GM18507 (cell line): ENCODE data around the gene TRIO.

ENCODE experiments used
- DNase-seq: peaks from one replicate; pipeline ENCODE4 v3.0.0; 2011; ENCODE audit warnings: low read depth; ENCODE audit not compliant: insufficient read length; ENCODE audit errors: extremely low spot score
- FAIRE-seq: peaks from 2 replicates; lab custom pipeline; 2011; peaks lifted over from hg19 to GRCh38; lab: Jason Lieb, UNC

The TRIO gene

DNA sequence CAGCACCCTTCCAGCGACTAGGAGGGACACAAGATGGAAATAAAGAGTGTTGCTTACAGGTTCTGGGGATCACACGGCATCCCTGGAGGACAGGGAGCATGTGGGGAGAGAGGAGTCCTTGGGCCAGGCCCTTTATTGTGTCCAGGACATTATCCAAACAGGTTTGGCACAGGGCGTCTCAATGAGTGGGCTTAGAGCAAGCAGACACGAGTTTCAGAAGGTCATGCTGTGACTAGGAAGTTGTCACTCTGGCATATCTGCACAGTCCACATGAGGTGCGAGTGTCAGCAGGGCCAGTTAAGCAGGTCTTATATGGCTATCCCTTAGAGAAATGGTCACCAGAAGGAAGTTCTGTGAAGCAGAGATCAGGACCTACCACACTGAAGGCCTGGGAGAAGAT, 263.9 kb downstream of the TRIO start:
- FAIRE-seq = no peak
- no peak for DNase-seq

DNA sequence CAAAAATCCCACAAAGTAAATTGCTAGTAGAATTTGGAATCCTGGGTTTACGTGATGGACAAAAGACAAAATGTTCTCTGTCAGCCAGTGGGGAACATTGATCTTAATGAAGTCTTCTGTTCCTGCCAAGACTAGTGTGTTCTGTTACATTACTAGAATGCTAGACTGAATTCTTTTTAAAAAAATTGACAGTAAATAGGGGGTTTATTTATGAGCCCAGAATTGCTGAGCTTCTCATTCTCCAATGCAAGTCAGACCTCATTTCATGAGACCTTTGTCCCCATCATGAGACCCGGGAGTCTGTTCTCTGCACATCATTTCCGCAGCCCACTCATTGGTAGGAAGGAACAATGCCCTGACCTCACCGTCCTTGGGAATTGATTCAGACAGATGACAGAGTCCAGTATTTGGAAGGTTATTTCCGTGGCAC, 264.6 kb downstream of the TRIO start:
- FAIRE-seq (no peak), DNase-seq (no peak)

DNA sequence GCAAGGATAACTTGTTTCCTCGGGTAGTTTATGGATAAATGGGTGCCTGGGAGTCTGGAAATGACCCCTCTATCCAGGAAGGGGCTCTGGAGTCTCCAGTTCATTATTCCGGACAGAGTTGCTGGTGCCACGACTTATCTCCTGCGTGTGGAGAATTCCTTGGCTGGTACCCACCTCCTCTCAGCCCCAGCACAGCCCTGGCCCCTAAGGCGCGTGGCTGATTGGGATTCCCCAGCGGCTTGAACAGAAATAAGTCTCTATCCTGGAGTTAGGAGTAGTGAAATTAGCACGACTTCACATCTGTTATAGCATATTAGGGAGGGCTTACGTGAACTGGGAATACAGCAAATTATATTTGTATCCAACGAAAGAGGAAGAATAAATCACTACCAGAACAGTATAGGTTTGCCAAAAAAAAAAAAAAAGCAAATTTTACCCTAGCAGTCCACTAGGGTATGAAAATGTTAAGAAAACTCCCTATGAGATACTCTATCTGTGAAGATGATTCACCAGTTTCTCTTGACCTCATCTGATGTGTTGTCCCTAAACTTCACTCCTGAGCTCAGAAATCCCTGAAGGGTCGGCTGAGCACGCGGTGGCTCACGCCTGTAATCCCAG, 265.9 kb downstream of the TRIO start:
- no peak for FAIRE-seq
- DNase-seq = no peak

DNA sequence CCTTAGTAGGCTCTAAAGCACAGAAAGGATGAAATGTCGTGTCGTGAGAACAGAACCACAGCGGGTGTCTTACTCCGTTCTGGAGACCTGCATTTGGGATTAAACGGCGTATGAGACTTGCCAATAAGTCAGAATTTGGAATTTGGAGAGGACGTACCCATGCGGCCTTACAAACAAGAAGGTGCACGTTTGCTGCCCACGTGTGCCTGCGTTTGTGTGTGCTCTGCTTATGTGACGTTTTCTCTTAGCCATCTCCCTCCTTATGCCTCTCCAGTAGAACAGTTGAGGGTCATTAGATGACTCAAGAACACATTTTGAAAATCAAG, 266.9 kb downstream of the TRIO start:
- no peak for DNase-seq
- FAIRE-seq = no peak

DNA sequence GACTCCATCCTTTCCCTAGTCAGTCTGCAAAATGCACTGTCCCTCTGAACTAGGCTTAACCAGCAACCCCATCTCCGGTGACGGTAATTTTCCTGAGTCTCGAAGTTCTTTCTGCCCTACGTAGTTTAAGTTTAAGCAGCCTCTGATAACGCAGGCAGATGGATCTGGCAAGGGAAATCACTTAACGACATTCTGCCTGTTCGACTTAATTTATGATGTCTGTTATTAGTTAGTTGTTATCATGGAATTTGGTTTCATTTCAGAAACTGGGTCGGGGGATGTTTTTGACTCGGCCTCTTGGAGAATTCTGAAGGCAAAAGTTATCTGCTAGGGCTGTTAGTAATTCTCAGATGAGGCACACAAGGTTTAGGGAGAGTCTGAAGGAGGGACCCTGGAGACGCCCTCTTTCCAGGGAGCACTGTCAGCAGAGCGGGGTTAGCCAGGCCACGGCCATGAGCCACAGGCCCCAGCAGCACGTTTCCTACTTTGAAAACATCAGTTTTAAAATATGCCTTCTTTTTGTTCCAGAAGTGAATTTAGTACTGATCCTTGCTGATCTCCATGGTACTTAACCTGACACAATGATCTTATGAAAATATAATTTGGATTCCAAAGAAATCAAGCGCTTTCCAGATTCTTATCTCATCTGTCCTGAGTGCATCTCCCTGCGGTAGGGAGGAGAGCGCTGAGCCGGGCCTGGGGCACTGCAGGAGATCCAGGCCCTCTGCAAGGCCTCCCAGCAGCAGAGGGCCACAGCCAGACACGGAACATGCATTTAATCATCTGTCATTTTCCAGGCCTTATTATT, 267.5 kb downstream of the TRIO start:
- no peak for DNase-seq
- FAIRE-seq = no peak

DNA sequence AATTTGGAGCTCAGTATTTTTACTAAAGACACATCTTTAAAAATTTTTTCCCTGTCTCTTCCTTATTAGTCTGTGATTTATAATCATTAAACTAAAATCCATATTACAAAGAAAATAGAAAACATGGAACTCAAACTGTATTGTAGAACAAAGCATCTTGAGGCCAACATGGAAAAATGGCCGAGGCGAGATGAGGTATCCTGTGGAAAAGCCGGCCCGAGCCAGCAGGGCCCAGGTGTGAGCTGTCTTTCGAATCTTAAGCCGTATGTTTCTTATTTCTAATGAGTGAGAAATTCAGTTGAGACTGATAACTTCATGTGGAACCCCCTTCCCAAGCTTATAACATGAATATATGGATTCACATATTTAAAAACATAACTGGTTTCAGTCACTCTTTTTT, 268.1 kb downstream of the TRIO start:
- FAIRE-seq (no peak), DNase-seq (no peak)

DNA sequence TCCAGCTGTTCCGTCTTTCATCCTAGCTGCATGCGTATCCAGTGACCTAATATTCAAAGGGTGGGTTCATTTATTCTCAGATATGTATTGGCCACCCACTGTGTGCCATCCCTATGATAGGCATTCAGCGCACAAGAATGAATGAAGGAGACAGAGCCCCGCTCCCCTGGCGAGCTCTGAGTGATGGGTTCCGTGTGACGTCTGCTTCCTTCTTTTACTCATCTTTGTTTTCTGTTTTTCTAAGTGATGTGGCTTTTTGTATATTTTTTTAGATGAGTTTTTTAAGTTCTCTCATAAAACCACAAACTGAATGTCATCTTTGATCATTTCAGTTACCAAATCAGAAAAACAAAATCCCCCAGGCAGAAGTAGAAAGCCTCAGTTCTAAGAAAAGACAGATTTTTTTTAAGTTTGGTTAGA, 270.2 kb downstream of the TRIO start:
- DNase-seq (no peak), FAIRE-seq (no peak)

DNA sequence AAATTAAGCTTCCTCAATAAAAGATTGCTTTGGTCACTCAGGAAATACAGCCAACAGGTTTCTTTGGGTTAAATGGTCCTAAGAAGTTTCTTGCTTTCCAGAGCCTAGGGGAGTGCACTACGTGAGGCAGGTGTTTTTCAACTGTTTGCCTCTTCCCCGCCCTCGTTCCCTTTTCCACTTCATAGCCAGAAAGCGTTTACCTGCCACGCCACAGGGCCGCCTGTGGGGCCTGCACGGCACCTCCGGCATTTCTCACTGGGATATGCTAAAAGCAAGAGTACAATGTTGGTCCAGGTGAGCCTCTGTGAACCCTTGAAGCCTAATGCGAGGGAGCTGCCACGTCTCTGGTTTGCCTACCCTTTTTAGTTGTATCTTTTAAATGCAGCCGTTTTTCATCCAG, 270.9 kb downstream of the TRIO start:
- DNase-seq (no peak), FAIRE-seq (no peak)

DNA sequence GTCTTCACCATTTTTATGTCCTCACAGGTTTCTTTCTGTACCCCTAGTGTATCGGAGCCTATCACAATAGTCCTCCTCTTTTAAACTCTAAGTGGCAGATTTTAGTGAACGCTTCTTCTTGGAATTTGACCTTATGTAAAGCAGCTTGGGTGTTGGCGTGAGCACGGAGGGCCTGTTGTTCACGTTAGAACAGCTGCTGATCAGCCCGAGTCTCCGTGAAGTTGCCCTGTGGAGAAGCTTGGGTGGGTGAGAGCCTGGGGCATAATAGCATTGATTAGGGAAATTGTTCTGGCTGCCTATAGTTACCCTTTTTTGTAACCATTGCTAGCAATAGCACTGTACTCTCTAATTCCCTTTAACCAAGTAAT, 271.5 kb downstream of the TRIO start:
- DNase-seq = no peak
- no peak for FAIRE-seq

DNA sequence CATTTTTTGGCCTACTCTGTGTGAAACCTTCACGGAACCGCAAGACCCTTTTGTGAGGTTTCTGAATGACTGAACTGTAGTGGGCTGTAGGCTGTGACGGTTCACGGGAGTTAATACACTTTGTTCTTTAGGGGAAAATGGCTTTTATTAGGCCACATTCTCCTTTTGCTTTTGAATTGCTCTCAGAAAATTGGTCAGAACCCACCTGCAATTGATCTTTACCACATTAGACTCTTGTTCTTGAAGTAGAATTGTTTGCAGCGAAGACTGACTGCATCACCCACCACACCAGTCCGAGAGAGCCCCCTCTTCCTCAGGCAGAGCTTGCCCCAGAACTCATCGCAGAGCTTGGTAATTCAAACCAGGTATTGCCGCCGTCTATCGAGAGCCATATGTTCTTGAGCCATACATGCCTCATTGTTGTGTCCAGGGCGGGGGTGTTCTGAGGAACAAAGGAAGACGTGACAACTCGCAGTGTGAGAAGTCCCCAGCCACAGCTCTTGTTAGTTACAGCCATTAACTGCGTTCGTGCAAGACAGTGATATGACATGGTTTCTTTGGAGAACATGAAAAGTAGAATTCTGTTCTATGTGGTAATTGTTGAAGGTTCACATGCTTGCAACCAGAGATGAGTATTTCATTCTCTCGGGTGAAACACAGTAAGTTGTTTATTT, 272.0 kb downstream of the TRIO start:
- DNase-seq (no peak), FAIRE-seq (peak; percentile 84)

DNA sequence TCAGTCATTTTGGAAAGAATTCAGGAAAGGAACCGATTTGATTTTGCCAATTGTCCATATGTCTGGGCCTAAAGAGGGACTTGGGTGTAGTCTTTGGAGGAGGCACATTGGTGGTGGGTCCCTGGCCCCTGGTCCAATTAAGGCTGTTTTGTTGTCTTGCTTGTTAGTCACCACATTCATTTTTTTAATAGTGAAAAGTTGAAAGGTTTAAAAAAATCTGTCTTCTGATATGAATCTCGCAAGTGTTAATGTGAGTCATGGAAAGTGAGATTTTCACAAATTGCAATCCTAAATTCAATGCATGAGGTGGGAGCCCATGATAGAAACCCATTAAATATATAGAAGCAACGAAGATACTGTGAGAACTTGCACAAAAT, 272.5 kb downstream of the TRIO start:
- FAIRE-seq (no peak), DNase-seq (no peak)

DNA sequence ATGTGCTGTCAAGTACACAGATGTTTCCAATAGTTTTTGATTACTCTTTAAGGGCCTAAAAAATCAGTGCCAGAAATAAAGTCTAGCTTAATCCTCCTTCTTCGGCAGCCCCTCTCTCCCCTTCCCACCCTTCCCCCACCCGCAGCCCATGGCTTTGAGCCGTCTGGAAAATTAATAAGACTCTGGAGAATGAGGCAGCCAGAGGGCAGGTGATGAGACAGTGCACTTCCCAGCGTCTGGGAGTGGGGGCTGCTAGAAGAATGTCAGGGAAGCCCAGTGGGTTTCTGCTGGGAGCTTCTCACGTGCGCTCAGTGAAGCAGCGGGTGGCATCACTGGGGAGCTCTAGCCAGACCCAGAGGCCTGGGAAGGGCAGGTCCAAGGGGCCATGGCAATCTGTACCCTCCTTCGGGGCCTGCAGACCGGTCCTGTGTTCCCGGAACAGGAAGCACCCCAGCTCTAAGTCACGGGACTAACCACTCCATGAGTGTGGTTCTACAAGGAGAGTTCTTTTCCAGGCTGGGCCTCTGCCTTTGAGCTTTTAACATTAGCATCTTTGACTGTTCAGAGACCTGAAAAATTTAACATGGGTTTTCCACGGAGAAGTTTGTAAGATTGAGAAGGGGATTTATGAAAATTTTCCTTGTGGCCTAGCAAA, 273.6 kb downstream of the TRIO start:
- DNase-seq (no peak), FAIRE-seq (no peak)

DNA sequence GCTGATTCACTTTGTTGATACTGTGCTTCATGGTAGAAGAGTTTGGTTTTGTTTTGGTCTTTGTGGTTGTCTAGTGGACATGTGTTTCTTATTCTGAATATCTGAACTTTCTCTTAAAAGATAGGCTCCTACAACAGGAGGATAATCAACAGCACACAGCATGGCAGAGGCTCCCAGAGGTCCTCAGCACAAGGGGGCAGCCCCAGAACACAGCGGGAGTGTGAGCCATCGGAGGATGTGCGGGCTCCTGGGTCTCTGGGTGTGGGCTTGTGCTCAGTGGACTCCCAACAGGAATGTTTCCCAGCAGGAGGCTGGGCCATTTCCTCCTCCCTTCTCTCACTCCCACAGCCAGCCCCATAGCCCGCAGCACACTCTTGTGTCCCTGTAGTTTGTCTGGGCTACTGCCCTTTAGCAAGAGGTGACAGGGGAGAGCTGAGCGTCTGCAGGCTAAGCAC, 274.2 kb downstream of the TRIO start:
- FAIRE-seq (no peak), DNase-seq (no peak)

DNA sequence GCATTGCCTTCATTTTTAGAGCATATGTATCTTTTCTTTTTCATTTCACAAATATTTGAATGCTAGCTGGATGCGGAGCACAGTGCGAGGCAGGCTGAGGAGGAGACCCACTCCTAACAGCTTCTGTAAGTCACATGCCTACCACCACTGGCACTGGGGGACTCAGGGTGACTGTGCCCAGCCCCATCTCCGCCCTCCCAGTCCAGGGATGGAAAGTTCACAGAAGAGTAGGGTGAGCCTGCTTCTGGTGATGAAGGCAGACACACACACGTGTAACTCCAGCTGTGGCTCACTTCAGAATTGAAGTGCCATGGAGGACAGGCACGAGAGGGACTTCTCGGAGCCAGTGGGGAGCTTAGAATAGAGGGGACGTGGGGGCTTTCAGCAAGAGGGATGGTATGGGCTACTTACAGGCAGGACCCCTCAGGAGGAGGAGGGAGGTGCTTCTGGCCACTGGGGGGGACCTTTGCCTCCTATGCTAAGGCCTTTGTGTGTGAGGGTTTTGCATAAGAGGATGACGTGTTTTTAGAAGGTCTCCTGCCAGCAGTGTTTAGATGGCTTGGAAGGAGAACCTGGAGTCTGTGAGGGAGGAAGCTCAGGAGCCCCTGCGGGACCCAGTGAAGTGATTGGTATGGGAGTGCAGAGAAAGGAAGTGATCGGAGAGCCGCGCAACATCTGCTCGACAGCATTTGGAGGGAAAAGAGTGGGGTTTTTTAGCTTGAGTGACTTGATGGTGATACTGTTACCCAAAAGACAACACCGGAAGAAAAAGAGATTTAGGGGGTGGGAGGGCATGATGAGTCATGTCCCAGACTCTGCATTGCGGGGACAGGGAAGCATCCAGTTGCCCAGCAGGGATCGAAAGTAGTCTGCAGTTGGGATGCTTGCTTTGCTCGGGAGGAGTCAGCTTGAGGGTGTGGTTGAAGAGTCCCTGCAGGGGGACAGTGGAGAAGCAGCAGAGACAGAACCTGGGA, 274.9 kb downstream of the TRIO start:
- FAIRE-seq (no peak), DNase-seq (no peak)

DNA sequence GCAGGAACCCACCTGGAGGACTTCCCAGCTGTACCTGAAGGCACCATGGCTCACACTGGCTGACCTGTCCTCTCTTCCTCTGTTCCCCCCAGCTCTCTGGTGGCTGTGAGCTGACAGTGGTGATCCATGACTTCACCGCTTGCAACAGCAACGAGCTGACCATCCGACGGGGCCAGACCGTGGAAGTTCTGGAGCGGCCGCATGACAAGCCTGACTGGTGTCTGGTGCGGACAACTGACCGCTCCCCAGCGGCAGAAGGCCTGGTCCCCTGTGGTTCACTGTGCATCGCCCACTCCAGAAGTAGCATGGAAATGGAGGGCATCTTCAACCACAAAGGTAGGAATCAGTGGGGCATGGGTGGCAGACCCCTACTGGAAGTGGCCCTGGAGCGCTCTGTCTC, 276.5 kb downstream of the TRIO start:
- DNase-seq (no peak), FAIRE-seq (no peak)

DNA sequence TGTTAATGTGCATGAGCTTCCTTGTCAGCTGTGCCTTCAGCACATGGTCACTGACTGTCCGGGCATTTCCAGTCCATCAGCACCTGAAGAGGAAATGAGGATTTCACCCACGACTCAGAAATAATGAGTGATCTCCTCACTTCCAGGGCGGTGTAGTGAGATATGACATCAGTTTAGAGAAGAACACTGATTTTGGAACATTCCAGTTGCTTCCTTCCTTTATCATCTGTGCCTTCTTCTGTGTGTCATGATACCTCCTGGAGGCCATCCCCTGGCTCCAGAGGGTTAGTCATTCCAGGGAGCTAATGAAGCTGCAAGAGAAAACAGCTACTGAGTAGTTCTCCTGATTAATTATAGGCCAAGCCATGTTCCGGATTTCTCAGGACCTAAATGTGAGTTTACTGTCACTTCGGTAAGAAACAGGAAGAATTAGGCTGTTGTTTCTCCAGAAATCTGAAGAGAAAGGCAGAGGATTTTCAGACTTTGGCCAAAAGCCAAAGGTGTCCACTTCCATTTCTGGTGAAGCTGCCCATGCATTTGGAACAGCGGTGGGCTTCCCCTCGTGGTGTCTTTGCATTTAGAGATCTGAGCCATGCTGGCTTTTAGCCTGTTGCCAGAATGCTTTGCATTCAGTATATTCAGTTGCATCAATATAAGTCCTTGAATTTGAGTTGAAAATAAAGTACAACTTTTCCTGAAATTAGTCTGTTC, 277.1 kb downstream of the TRIO start:
- FAIRE-seq (no peak), DNase-seq (no peak)

DNA sequence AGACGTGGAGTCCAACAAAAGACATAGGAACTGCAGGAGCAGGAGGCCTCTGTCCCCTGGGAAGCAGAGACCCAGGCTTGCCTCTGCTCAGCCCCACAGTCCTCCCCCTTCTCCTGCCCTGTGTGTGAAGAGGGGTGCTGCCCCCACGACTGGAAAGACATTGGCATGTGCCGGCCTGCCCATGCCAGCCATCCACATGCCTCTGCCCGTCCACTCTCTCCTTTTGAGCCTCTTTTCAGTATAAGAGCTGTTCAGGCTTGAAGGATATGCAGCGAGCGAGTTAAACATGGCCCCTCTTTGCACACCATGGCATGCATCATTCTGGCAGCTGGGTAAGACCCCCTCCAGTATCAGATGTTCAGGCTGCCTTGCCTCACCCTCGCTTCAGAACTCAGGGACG, 278.7 kb downstream of the TRIO start:
- no peak for FAIRE-seq
- no peak for DNase-seq

DNA sequence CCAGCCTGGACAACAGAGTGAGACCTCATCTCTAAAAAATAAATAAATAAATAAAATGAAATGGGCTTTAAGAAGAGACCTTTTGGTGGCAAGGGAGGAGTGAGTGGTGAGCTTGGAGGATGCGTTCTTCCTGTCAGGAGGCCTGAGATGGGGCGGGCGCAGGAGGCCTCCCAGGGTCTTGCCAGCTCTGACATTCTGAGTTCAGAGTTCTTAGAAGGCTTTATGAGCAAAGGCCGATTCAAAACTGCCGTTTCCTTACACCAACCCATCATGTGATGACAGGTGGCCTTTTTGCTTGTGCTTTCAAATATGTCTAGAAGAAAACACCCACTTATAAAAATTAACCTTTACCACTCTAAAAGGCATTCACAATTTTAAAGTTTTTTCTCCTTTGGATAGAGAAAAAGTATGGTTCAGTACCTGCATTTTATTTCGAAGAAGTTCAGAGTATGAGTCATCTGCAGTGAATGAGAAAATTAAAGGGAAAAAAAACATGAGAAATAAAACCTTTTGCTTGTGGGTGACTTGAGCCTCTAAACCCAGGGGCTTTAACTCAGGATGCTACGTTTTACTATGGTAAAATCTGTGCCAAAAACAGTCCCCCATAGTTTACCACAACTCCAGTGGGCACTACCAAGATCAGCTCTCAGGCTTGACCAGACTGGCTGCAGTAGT, 281.0 kb downstream of the TRIO start:
- no peak for DNase-seq
- no peak for FAIRE-seq
